GM12874 (cell line): ENCODE results near the gene CAMK4.

Experiments used
- CTCF ChIP-seq: IDR thresholded peaks from 2 replicates; pipeline ENCODE4 v1.5.1; 2011; ENCODE audit warnings: low read depth, mild to moderate bottlenecking, control low read depth, low read length, moderate library complexity; ENCODE audit not compliant: insufficient read depth

CAMK4 gene

DNA sequence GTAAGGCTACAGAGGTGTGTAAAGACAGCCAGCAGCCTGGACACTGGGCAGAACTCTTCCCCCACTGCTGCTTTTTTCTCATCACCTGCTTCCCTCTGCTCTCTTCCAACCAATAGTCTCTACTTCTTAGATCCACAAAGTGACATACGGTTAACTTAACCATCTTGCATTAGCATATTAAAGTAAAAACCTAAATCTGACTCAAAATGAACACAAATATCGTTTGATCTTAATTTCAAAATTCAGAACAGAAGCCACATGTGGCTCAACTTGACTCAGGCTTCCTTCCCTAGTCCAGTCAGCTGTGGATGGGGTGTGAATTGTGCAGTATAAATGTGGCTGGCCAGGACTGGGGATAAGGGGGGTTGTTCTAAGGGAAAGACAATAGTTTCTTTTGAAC is 173.8 kb downstream of the CAMK4 start:
- TF ChIP-seq CTCF: no peak

- no peak for TF ChIP-seq CTCF
Observed at GRCh38 chr5:111399113-111399512, 174.9 kb downstream of the CAMK4 start.

GRCh38 chr5:111401906-111402305 is 177.7 kb downstream of the CAMK4 start:
- no peak for TF ChIP-seq CTCF

DNA sequence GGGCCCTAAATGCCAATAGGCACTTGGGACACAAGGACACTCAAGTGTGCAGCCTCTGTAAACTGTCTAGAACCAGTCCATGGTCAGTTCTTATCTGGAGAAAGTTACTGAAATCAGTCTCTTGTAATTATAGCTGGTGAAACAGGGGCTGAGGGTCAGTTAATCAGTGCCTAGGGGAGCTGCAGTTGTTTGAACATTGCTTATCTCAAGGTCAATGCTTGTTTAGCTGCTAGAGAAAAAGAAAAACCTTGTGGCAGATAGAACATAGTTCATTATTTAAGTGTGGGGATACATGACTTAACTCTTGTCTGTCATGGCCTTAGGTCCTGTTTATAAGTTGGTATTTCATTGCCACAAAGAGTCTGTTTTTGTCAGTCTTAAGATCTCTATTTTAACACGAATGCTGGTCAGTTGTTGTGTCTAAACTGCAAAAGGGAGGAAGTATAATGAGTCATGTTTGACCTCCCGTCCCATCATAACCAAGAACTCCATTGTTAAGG is 180.1 kb downstream of the CAMK4 start:
- no peak for TF ChIP-seq CTCF

- no peak for TF ChIP-seq CTCF
Observed at GRCh38 chr5:111407562-111407961, 183.4 kb downstream of the CAMK4 start.

GRCh38 chr5:111408817-111409216 is 184.6 kb downstream of the CAMK4 start:
- no peak for TF ChIP-seq CTCF

DNA sequence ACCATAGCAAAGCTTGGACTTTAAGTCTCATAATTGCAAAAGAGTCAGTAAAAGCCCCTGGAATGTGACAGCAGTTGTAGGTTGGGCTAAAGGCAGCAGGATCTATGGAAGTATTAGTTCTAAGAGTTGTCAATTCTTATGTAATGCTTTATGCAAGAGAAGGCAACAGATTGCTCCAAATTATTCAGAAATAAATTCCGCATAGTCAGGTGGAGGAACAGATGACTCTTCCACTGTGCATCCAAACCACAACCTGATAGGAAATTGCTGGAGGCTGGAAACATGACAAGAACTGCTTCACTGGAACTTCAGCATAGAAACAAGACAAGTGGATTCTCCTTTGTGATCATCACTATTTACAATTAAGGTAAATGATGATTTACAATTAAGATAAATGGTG is 187.1 kb downstream of the CAMK4 start:
- no peak for TF ChIP-seq CTCF

DNA sequence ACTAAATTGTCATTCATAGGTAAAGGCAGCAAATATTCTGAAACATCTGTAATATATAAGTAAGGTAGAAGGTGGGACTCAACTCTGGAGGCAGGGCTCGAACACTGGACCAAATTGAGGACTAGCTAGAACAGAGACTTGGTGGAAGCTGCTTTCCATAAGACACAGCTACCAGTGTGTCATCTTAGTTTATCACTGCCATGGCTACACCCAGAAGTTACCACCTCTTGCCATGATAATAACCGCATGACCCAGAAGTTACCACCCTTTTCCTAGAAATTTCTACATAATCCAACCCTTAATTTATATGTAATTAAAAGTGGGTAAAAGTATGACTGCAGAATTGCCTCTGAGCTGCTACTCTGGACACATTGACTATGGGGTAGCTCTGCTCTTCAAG is 188.4 kb downstream of the CAMK4 start:
- no peak for TF ChIP-seq CTCF
